HL-60 (cell line): ENCODE data around the gene STK24.

ENCODE experiments used
- DNase-seq, 2 experiments: peaks; one replicate each; pipeline ENCODE4 v3.0.0-alpha.2; 2010 to 2020; ENCODE audit warnings: low read depth in 1 of 2, low spot score in 1 of 2
- H3K27ac ChIP-seq: fragments of 250-450 bp; sonication (Bioruptor Pico); replicated peaks from 2 replicates; pipeline ENCODE4 v1.5.1; 2020; ENCODE audit warnings: mild to moderate bottlenecking, moderate library complexity
- H3K27me3 ChIP-seq: fragments of 250-450 bp; sonication (Bioruptor Pico); 2 replicates; pipeline ENCODE4 v1.5.1; 2021; ENCODE audit warnings: mild to moderate bottlenecking, moderate library complexity; ENCODE audit not compliant: insufficient read depth, poor library complexity, severe bottlenecking
- H3K4me3 ChIP-seq: replicated peaks from 2 replicates; pipeline ENCODE4 v1.5.1; 2011; ENCODE audit warnings: mild to moderate bottlenecking, control low read depth, low read length; ENCODE audit not compliant: insufficient read depth
- CTCF ChIP-seq: IDR thresholded peaks from one replicate; pipeline ENCODE4 v1.5.1; 2011; ENCODE audit warnings: low read length, control low read depth, inconsistent platforms; ENCODE audit not compliant: insufficient read depth
- GABPA ChIP-seq: IDR thresholded peaks from 2 replicates; pipeline ENCODE4 v1.6.1; 2012; ENCODE audit warnings: low read depth
- POLR2AphosphoS5 ChIP-seq: IDR thresholded peaks from 2 replicates; pipeline ENCODE4 v1.6.1; 2012; ENCODE audit warnings: low read depth
- SPI1 ChIP-seq: IDR thresholded peaks from 2 replicates; pipeline ENCODE4 v1.6.1; 2012; ENCODE audit warnings: low read depth, mild to moderate bottlenecking, borderline replicate concordance
- TF ChIP-seq, protein P1 (sequence below): IDR thresholded peaks from 2 replicates; pipeline ENCODE4 v1.6.1; 2012; ENCODE audit warnings: low read depth; ENCODE audit not compliant: insufficient replicate concordance

STK24 gene

GRCh38 chr13:98539666-98540065 is 37.2 kb downstream of the STK24 start:
- TF ChIP-seq SPI1 (no peak), POLR2AphosphoS5 (no peak), CTCF (no peak), GABPA (no peak)
- TF ChIP-seq, protein P1, sequence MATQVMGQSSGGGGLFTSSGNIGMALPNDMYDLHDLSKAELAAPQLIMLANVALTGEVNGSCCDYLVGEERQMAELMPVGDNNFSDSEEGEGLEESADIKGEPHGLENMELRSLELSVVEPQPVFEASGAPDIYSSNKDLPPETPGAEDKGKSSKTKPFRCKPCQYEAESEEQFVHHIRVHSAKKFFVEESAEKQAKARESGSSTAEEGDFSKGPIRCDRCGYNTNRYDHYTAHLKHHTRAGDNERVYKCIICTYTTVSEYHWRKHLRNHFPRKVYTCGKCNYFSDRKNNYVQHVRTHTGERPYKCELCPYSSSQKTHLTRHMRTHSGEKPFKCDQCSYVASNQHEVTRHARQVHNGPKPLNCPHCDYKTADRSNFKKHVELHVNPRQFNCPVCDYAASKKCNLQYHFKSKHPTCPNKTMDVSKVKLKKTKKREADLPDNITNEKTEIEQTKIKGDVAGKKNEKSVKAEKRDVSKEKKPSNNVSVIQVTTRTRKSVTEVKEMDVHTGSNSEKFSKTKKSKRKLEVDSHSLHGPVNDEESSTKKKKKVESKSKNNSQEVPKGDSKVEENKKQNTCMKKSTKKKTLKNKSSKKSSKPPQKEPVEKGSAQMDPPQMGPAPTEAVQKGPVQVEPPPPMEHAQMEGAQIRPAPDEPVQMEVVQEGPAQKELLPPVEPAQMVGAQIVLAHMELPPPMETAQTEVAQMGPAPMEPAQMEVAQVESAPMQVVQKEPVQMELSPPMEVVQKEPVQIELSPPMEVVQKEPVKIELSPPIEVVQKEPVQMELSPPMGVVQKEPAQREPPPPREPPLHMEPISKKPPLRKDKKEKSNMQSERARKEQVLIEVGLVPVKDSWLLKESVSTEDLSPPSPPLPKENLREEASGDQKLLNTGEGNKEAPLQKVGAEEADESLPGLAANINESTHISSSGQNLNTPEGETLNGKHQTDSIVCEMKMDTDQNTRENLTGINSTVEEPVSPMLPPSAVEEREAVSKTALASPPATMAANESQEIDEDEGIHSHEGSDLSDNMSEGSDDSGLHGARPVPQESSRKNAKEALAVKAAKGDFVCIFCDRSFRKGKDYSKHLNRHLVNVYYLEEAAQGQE = no peak
- DNase-seq = no peak
- H3K27me3 ChIP-seq = no peaks in the 10 kb centered on the region
- no peak overlapping the region for H3K27ac ChIP-seq
- no peak overlapping the region for H3K4me3 ChIP-seq

DNA sequence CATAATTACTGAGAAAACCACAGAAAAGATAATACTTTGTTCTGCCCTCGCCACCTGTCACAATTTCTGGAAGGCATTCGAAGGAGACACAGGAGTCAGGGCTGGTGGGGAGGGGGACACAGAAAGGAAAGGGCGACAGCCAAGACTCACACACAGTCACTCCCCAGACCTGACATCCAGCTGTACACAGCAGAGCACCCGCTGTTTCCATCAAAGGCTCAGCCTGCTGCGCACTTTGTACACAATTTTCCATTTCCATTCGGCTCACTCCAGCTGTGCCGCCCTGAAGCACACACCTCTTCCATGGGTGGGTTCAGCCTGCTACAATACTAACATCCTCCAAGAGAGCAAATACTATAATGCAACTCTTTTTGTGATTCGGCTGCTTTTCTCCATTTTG is 38.0 kb downstream of the STK24 start:
- H3K4me3 ChIP-seq = no peak overlapping the region
- DNase-seq = no peak
- TF ChIP-seq GABPA (no peak), SPI1 (no peak), POLR2AphosphoS5 (no peak), CTCF (no peak)
- TF ChIP-seq, protein P1 = no peak
- H3K27ac ChIP-seq = no peak overlapping the region
- no peaks in the 10 kb centered on the region for H3K27me3 ChIP-seq

DNA sequence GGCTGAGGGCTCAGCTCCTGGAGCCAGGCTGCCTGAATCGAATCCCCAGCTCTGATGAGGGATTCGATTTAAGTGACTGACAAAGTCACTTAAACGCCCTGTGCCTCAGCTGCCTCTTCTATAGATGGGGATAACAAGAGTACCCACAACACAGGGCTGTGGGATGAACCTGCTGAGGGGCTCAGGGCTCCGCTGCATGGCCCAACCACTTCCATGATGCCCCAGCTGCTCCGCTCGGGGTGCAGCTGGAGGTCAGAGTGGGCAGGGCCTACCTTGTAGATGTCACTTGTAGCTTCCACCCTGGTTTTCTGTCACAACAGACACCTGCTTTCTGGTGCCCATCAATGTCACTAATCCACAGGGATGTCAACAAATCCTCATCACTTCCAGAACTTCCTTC is 39.2 kb downstream of the STK24 start:
- DNase-seq = no peak
- H3K27ac ChIP-seq = no peak overlapping the region
- H3K4me3 ChIP-seq = no peak overlapping the region
- TF ChIP-seq SPI1 (no peak), GABPA (no peak), POLR2AphosphoS5 (no peak), CTCF (no peak)
- TF ChIP-seq, protein P1 = no peak
- no peaks in the 10 kb centered on the region for H3K27me3 ChIP-seq
